GM12878 (cell line): ENCODE measurements around the gene FERMT1. TPM values are rescaled to one million over a fixed set of nuclear protein-coding genes. Genes with fewer than 3 reads are reported as not detected.

ENCODE experiments used
- ATAC-seq: fragments of 200-7000 bp; cut with Tn5 transposase; 3 replicates; pipeline ENCODE4 v1.9.1; 2020; ENCODE audit warnings: mild to moderate bottlenecking, moderate library complexity
- BruUV-seq: library from RNA; stranded (reverse); fragments of 400-500 nt; replicated peaks from 2 replicates; lab custom pipeline; 2021; lab: Mats Ljungman, UMichigan
- CTCF ChIA-PET: fragments of 300-600 bp; sonication (Branson Sonifier 250); formaldehyde crosslinking; extraction: SDS; loops from one replicate; lab custom pipeline; 2021; ENCODE audit warnings: inconsistent platforms; lab: Yijun Ruan, JAX
- POLR2A ChIA-PET: fragments of 350-600 bp; formaldehyde crosslinking; extraction: SDS; loops from one replicate; lab custom pipeline; 2021; ENCODE audit warnings: inconsistent platforms; lab: Charles Lee
- RAD21 ChIA-PET: fragments of 300-600 bp; sonication (Branson Sonifier 250); formaldehyde crosslinking; loops from one replicate; lab custom pipeline; 2023; ENCODE audit warnings: antibody characterized with exemption; ENCODE audit not compliant: unreplicated experiment; lab: Charles Lee
- SMC1A ChIA-PET: fragments of 300-600 bp; sonication (Branson Sonifier 250); formaldehyde crosslinking; loops from one replicate; lab custom pipeline; 2023; ENCODE audit not compliant: unreplicated experiment, uncharacterized antibody; lab: Charles Lee
- DNase-seq: peaks from one replicate; pipeline ENCODE4 v3.0.0-alpha.2; 2011; ENCODE audit warnings: low read depth, low spot score
- FAIRE-seq: peaks from 3 replicates; lab custom pipeline; 2011; peaks lifted over from hg19 to GRCh38; lab: Jason Lieb, UNC
- H2AFZ ChIP-seq: 2 replicates; pipeline ENCODE4 v1.6.0; 2011; ENCODE audit warnings: low read depth, low read length, control low read depth; ENCODE audit not compliant: control insufficient read depth
- H3K27ac ChIP-seq: 2 replicates; pipeline ENCODE4 v1.5.1; 2011; ENCODE audit warnings: control low read depth; ENCODE audit not compliant: control insufficient read depth, insufficient read depth
- H3K27me3 ChIP-seq, 2 experiments: replicated peaks in 1 of 2; 2 replicates each; pipeline versions ENCODE4 v1.6.0 to v1.6.1; 2011; ENCODE audit warnings: low read length in 1 of 2; ENCODE audit not compliant: control insufficient read depth in 2 of 2, insufficient read depth in 2 of 2
- H3K36me3 ChIP-seq, 2 experiments: 2 replicates each; pipeline ENCODE4 v1.5.1; 2011; ENCODE audit warnings: low read length in 1 of 2; ENCODE audit not compliant: control insufficient read depth in 2 of 2, insufficient read depth in 2 of 2
- H3K4me1 ChIP-seq: 2 replicates; pipeline ENCODE4 v1.6.1; 2011; ENCODE audit warnings: mild to moderate bottlenecking, low read length, moderate library complexity, mixed read lengths; ENCODE audit not compliant: control insufficient read depth, insufficient read depth
- H3K4me2 ChIP-seq: 2 replicates; pipeline ENCODE4 v1.6.0; 2011; ENCODE audit warnings: control low read depth; ENCODE audit not compliant: control insufficient read depth, insufficient read depth
- H3K4me3 ChIP-seq: fragments of 200-600 bp; sonication (generic); 2 replicates; pipeline ENCODE4 v1.5.1; 2016
- H3K79me2 ChIP-seq: 2 replicates; pipeline ENCODE4 v1.6.0; 2011; ENCODE audit warnings: low read length; ENCODE audit not compliant: control insufficient read depth, insufficient read depth
- H3K9ac ChIP-seq: 2 replicates; pipeline ENCODE4 v1.8.0; 2011; ENCODE audit warnings: low read length, control low read depth, mixed read lengths; ENCODE audit not compliant: control insufficient read depth, insufficient read depth
- H3K9me3 ChIP-seq: replicated peaks from 3 replicates; pipeline ENCODE4 v1.5.1; 2011; ENCODE audit warnings: mild to moderate bottlenecking, low read length; ENCODE audit not compliant: control insufficient read depth, insufficient read depth
- H4K20me1 ChIP-seq: 2 replicates; pipeline ENCODE4 v1.6.0; 2011; ENCODE audit not compliant: control insufficient read depth, insufficient read depth
- CBFB ChIP-seq: IDR thresholded peaks from 2 replicates; pipeline ENCODE4 v1.6.1; 2016; ENCODE audit warnings: antibody characterized with exemption, low read depth
- MAX ChIP-seq: IDR thresholded peaks from 2 replicates; pipeline ENCODE4 v1.6.1; 2012; ENCODE audit warnings: low read depth, low read length, improper control_type of control experiment
- RCOR1 ChIP-seq: conservative IDR thresholded peaks from 2 replicates; pipeline ENCODE4 v1.6.1; 2012; ENCODE audit warnings: low read depth, low read length, improper control_type of control experiment
- SPI1 ChIP-seq: IDR thresholded peaks from 2 replicates; pipeline ENCODE4 v1.6.1; 2011; ENCODE audit warnings: low read depth, mild to moderate bottlenecking, low read length, moderate library complexity, borderline replicate concordance; ENCODE audit not compliant: insufficient read depth
- ZNF217 ChIP-seq: fragments of 450-650 bp; IDR thresholded peaks from 2 replicates; pipeline ENCODE4 v1.6.1; 2017; ENCODE audit warnings: antibody characterized with exemption, mild to moderate bottlenecking
- WGBS: methylation state at CpG from one replicate; pipeline ENCODE4 v1.1.6; 2016; ENCODE audit warnings: low lambda C conversion rate; ENCODE audit not compliant: insufficient replicate concordance, insufficient coverage; ENCODE audit errors: missing lambda C conversion rate; 5-methylcytosine and 5-hydroxymethylcytosine counted together
- in situ Hi-C: fragments of 300-500 bp; cut with MboI; formaldehyde crosslinking; loops from 9 replicates; pipeline ENCODE4 v1.14.3; 2018; ENCODE audit warnings: mixed read lengths
- intact Hi-C: fragments of 100-400 bp; cut with micrococcal nuclease; formaldehyde crosslinking; loops from one replicate; pipeline ENCODE4 v1.14.2; 2022; ENCODE audit not compliant: unreplicated experiment
- polyA plus RNA-seq, 11 experiments: library from polyadenylated mRNA; depleted of rRNA in 4 of 11; unstranded in 6 of 11; stranded (reverse) in 5 of 11; fragments of >200 nt; fragmentation: Nextera tagmentation in 4 of 11; fragmentation: Illumina TruSeq in 1 of 11; extraction: Ambion mirVana in 4 of 11; extraction: Trizol in 1 of 11; gene quantifications; 1 replicate in 1 of 11; 2 replicates in 10 of 11; pipeline versions ENCODE4 v1.2.1 to v1.2.3, GENCODE V29; 2011 to 2016; ENCODE audit warnings: inconsistent platforms in 2 of 11, missing spikeins in 2 of 11, low read depth in 1 of 11
- total RNA-seq, 4 experiments: library from RNA; depleted of rRNA in 3 of 4; stranded (reverse); fragments of >200 nt in 3 of 4; fragmentation: Illumina TruSeq in 1 of 4; extraction: Trizol in 1 of 4; gene quantifications; 2 replicates each; pipeline versions ENCODE4 v1.2.1 to v1.2.3, GENCODE V29; 2013 to 2021
- TF ChIP-seq, protein P1 (sequence below): IDR thresholded peaks from 2 replicates; pipeline ENCODE4 v1.6.1; 2011; ENCODE audit warnings: low read depth, mild to moderate bottlenecking, low read length, moderate library complexity, borderline replicate concordance; ENCODE audit errors: extremely low read depth

FERMT1 gene
- total and polyA plus RNA-seq, 10 of the 15 experiments (the other 5 are each of a cell fraction or from before 2014, with no cell fraction given): 0.04 to 3.1 (median 0.45) TPM

DNA sequence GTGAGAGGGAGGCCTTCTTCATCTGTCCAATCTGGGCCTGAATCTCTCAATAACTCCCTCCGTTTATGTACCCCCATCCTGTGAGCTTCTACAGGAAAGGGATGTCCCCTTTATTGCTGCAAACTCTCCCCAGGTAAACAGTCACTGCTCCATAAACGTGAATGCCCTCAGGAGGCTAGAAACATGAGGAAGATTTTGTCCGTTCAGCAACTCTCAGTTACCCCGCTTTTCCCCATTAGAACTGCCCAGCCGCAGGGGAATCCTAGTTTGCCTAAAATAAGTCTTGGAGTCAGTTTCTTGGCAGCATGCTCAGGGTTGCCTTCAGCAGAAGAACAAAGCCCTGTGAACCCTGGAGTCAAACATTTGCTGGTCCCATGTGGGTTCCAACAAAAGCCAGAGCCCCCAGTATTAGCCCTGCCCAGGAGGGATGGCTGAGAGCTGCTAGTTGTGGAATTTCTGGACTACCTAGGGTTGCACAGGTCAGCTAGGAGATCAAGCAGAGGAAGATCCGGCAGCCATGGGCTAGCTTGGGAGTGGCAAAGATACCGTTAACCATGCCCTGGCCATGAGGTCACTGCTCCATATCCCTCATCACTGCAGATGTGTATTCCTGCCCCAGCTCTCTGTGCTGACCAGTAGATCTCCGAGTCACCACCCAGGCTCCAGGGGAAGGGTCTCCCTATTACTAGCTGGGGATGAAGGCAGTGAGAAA, 69.6 kb downstream of the FERMT1 start (continued):
- no peak for TF ChIP-seq RCOR1
- TF ChIP-seq, protein P1, sequence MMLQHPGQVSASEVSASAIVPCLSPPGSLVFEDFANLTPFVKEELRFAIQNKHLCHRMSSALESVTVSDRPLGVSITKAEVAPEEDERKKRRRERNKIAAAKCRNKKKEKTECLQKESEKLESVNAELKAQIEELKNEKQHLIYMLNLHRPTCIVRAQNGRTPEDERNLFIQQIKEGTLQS: no peak

DNA sequence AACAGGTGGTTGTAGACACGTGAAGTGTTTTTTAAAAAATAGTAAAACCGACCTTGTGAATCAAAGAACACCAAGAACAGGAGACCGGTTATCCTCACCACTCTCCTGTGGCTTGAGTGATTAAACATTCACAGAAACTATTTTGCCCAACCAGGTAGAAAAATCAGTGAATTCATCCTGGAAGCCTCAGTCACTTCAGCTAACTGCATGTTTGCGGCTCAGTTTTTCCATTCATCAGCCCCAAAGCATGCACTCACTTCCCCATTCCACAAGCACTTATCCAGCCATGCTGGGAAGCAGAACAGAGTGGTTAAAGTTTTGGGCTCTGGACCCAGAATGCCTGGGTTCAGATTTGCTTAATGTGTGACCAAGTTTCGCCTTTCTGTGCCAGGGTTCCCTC, 71.3 kb downstream of the FERMT1 start:
- FAIRE-seq: no peak
- no peaks in the 10 kb centered on the region for H4K20me1 ChIP-seq
- no peaks in the 10 kb centered on the region for H3K79me2 ChIP-seq
- H3K9ac ChIP-seq: no peak overlapping the region
- no peaks in the 10 kb centered on the region for H3K36me3 ChIP-seq
- ATAC-seq: no peak
- H3K27ac ChIP-seq: no peak overlapping the region
- H3K4me2 ChIP-seq: no peak overlapping the region
- intact Hi-C loops (no loop called here), in situ Hi-C loops (no loop called here)
- POLR2A ChIA-PET: interaction anchor here (0.5 kb wide), 1 partner anchor 44 kb away, joined by 3 read pairs; no protein-coding TSS in a partner anchor
- WGBS: 43% methylated on average over 5 of the region's 5 CpGs
- no peaks in the 10 kb centered on the region for H3K4me1 ChIP-seq
- H2AFZ ChIP-seq: no peak overlapping the region
- H3K9me3 ChIP-seq: no peaks in the 10 kb centered on the region
- SMC1A ChIA-PET: no interaction called here
- no peak for DNase-seq
- CTCF ChIA-PET: no interaction called here
- H3K4me3 ChIP-seq: no peak overlapping the region
- no peak for TF ChIP-seq ZNF217
- peak; percentile 17; the same call in 1 of the 2 replicates for TF ChIP-seq SPI1
- TF ChIP-seq CBFB: no peak
- no peak for TF ChIP-seq MAX
- RAD21 ChIA-PET: no interaction called here
- peaks cover 3 to 9% of the 10 kb centered on the region in 2 experiments; a peak in 3 of 4 replicates for H3K27me3 ChIP-seq
- no TSS peak for BruUV-seq
